Adrenal gland (tissue), 12 donors: ENCODE data around the gene AP2A1. TPM values are rescaled to one million over a fixed set of nuclear protein-coding genes. Genes with fewer than 3 reads are reported as not detected.
A peak's percentile ranks its signal among the peaks of the same experiment; 100 is the strongest.

Experiments
- DNase-seq, 7 donors: peaks; one replicate each; pipeline ENCODE4 v3.0.0-alpha.2; 2019 to 2020
- H3K27ac ChIP-seq, 5 donors: fragments of 200-600 bp; sonication (generic) in 4 of 5; 1 replicate in 3 of 5; 2 replicates in 2 of 5; pipeline versions ENCODE4 v1.5.1 to v1.8.0; 2016 to 2020; ENCODE audit warnings: mild to moderate bottlenecking in 1 of 5
- H3K27me3 ChIP-seq: fragments of 200-600 bp; 2 replicates; pipeline ENCODE4 v1.8.0; 2021
- H3K36me3 ChIP-seq, 2 donors: fragments of 200-600 bp; replicated peaks in 1 of 2; 1 replicate in 1 of 2; 2 replicates in 1 of 2; pipeline versions ENCODE4 v1.5.1 to v1.8.0; 2018 to 2022
- H3K4me1 ChIP-seq, 2 donors: fragments of 200-600 bp; replicated peaks in 1 of 2; 1 replicate in 1 of 2; 2 replicates in 1 of 2; pipeline versions ENCODE4 v1.5.1 to v1.8.0; 2018 to 2021
- H3K4me3 ChIP-seq, 4 donors: fragments of 200-600 bp; sonication (generic) in 3 of 4; one replicate each; pipeline ENCODE4 v1.5.1; 2016 to 2018
- H3K9me3 ChIP-seq, 3 donors: fragments of 200-600 bp; sonication (generic) in 1 of 3; replicated peaks in 1 of 3; 1 replicate in 2 of 3; 2 replicates in 1 of 3; pipeline versions ENCODE4 v1.5.1 to v1.8.0; 2016 to 2021
- POLR2A ChIP-seq, 2 donors: fragments of 450-650 bp; IDR thresholded peaks; one replicate each; pipeline ENCODE4 v1.6.1; 2017; ENCODE audit warnings: antibody characterized with exemption in 2 of 2, mild to moderate bottlenecking in 2 of 2, moderate library complexity in 1 of 2
- WGBS, 4 donors: extraction: QIAGEN DNeasy Blood & Tissue Kit in 2 of 4; methylation state at CpG; one replicate each; pipeline versions ENCODE4 v1.1.5 to v1.1.7; 2013 to 2017; 5-methylcytosine and 5-hydroxymethylcytosine counted together
- intact Hi-C, 2 donors: fragments of 100-400 bp; cut with DNase I; formaldehyde crosslinking; loops; one replicate each; pipeline versions ENCODE4 v1.14.1 to v1.15.0; 2022 to 2023
- polyA plus RNA-seq, 3 donors: library from polyadenylated mRNA; stranded (reverse); fragments of 200-250 nt in 2 of 3; fragments of 350-450 nt in 1 of 3; fragmentation: Illumina TruSeq in 1 of 3; extraction: RNeasy Lipid Tissue Mini Kit (QIAGEN cat#74804) in 1 of 3; gene quantifications; one replicate each; pipeline ENCODE4 v1.2.3, GENCODE V29; 2013 to 2014
- total RNA-seq, 9 donors: library from RNA; depleted of rRNA in 4 of 9; stranded (reverse); fragments of >200 nt in 4 of 9; fragments of 120-200 nt in 1 of 9; fragmentation: NEBNext Ultra II Directional in 1 of 9; extraction: Animal tissue kit (Norgen Biotek cat#: 25700) in 1 of 9; gene quantifications; one replicate each; pipeline versions ENCODE4 v1.1.0 to v1.2.4, GENCODE V29; 2013 to 2023
- TF ChIP-seq, protein P1 (sequence below), 6 experiments: fragments of 450-650 bp in 4 of 6; fragments of 200-600 bp in 2 of 6; sonication (generic) in 1 of 6; IDR thresholded peaks; 1 replicate in 5 of 6; 2 replicates in 1 of 6; pipeline versions ENCODE4 v1.5.1 to v1.8.0; 2016 to 2021; ENCODE audit warnings: antibody characterized with exemption in 6 of 6, mild to moderate bottlenecking in 2 of 6, moderate library complexity in 1 of 6
- donor health status: healthy with polysubstance abuse.
- donor health status: Bipolar disorder and iron deficiency.
- donor health status: DM: yes; HTN: yes; CAD: no.
- donor health status: DM: no; HTN: no; CAD: no.
- donor health status: DM: no; HTN: no; CAD: no.
- donor health status: DM: yes; HTN: yes; CAD: no.

The AP2A1 gene
- total and polyA plus RNA-seq, 12 donors = 59.8 to 455 (median 239) TPM

DNA sequence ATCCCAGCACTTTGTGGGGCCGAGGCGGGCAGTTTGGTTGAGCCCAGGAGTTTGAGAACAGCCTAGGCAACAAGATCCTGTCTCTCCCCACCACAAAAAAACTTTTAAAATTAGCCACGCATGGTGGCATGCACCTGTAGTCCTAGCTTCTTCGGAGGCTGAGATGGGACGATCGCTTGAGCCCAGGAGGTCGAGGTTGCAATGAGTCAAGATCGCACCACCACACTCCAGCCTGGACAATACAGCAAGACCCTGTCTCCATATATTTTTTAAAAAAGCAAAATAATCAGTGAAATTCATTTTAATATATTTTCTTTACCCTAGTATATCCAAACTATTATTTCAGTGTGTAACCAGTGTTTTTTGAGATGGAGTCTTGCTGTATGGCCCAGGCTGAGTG, 8.2 kb downstream of the AP2A1 start:
- 84 to 95% (median 91%) methylated on average over 8 of the region's 8 CpGs for WGBS, 4 donors
- no peaks in the 10 kb centered on the region for H3K27me3 ChIP-seq
- no peak overlapping the region for H3K27ac ChIP-seq
- peaks cover 0 to 5% of the 10 kb centered on the region in 2 donors for H3K4me1 ChIP-seq
- intact Hi-C loops = no loop called here
- no peaks in the 10 kb centered on the region for H3K9me3 ChIP-seq
- H3K36me3 ChIP-seq = no peaks in the 10 kb centered on the region
- H3K4me3 ChIP-seq = no peak overlapping the region
- no peak for DNase-seq
- TF ChIP-seq POLR2A (IDR thresholded peaks at IDR 0.05) = no peak
- TF ChIP-seq, protein P1, sequence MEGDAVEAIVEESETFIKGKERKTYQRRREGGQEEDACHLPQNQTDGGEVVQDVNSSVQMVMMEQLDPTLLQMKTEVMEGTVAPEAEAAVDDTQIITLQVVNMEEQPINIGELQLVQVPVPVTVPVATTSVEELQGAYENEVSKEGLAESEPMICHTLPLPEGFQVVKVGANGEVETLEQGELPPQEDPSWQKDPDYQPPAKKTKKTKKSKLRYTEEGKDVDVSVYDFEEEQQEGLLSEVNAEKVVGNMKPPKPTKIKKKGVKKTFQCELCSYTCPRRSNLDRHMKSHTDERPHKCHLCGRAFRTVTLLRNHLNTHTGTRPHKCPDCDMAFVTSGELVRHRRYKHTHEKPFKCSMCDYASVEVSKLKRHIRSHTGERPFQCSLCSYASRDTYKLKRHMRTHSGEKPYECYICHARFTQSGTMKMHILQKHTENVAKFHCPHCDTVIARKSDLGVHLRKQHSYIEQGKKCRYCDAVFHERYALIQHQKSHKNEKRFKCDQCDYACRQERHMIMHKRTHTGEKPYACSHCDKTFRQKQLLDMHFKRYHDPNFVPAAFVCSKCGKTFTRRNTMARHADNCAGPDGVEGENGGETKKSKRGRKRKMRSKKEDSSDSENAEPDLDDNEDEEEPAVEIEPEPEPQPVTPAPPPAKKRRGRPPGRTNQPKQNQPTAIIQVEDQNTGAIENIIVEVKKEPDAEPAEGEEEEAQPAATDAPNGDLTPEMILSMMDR (IDR thresholded peaks at IDR 0.05) = no peak

DNA sequence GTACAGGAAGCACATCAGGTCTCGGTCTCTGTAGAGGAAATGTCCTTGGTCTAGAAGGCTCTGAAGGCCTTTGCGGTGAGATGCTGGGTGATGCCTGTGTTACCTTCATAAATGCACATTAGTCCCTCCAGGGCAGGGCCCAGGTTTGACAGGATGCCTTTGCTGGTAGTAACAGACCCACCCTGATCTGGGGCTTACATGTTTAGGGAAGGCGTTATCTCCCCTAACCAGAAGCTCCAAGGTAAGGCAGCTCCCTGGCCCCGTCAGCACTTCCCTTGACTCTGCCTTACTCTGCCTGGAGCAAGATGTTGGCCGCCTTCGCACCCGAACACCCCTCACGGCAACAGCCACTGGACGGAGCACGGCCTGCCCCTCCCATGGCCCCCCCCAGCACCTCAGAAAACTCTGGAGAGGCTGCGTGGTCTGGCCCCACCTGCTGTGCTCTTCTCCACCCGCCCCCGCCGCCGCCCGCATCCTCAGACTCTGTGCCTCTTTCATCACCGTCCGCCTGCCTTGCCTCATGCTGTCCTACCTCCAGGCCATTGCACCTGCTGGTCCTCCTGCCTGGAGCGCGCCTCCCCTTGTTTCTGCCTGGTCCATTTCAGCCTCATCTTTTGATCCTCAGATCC, 9.1 kb downstream of the AP2A1 start:
- intact Hi-C loops = no loop called here
- Histone ChIP-seq H3K9me3 (no peaks in the 10 kb centered on the region), H3K4me1 (no peaks in the 10 kb centered on the region), H3K27ac (no peak overlapping the region), H3K36me3 (no peaks in the 10 kb centered on the region), H3K27me3 (no peaks in the 10 kb centered on the region), H3K4me3 (no peak overlapping the region)
- DNase-seq = no peak
- 89 to 93% (median 91%) methylated on average over 16 to 20 of the region's 20 CpGs for WGBS, 4 donors
- TF ChIP-seq POLR2A (IDR thresholded peaks at IDR 0.05) = no peak
- TF ChIP-seq, protein P1 (IDR thresholded peaks at IDR 0.05) = no peak

DNA sequence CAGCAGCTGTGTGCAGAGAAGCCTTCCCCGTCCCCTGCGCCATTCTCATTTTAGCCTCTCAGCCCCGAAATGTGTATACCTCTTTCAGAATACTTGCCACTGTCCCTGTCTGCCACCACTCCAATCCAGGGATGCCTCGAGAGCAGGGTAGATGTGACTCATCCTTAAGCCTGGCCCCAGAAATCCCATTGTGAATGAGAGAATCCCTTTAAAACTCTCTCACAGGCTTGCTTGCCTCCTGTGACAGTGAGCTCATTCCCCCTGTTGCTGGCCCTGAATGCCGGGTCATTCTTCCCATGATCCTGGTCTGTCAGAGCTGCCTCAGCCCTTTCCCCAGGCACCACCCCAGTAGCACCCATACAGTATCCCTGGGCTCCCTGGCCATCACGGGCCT, 9.6 kb downstream of the AP2A1 start:
- intact Hi-C loops = no loop called here
- Histone ChIP-seq H3K4me3 (no peak overlapping the region), H3K36me3 (no peaks in the 10 kb centered on the region), H3K27ac (no peak overlapping the region), H3K4me1 (no peaks in the 10 kb centered on the region), H3K27me3 (no peaks in the 10 kb centered on the region), H3K9me3 (no peaks in the 10 kb centered on the region)
- TF ChIP-seq, protein P1 (IDR thresholded peaks at IDR 0.05) = no peak
- TF ChIP-seq POLR2A (IDR thresholded peaks at IDR 0.05) = no peak
- 81 to 89% (median 84%) methylated on average over 6 of the region's 6 CpGs for WGBS, 4 donors
- no peak for DNase-seq

DNA sequence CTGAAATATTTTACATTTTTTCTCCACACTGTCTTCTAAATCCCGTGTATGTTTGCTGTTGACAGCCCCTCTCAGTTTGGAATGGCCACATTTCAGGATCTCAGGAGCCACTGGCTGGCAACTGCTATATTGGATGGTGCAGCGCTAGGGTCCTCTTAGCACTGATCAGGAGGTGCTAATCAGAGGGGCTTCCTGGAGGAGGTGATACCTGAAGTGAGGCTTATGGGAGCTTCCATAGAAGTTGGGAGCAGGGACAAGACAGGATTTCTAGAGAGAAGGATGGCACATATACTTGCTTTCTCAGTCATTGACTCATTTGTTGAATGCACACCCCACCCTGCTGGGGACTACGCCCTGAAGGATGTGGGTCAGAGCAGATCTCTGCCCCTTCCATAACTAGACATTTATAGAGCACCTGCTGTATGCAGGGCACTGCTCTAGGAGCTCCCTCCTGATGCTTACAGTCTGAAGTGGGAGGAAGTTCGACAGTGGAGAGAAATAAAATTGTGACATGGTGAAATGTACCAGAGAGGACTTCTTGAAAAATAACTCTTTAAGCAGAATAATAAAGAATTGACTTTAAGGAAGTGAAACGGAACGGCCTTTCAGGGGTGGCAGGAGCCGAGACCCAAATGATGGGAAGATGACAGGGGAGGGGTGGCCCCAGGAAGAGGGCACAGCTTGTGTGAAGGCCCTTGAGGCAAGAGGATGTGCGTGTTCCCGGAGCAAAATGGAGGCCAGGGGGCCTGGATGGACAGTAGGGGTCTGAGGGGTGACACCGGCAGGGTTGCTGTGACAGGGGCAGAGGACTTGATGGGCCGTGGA, 13.1 kb downstream of the AP2A1 start:
- intact Hi-C loops = no loop called here
- no peaks in the 10 kb centered on the region for H3K4me1 ChIP-seq
- no peaks in the 10 kb centered on the region for H3K9me3 ChIP-seq
- H3K36me3 ChIP-seq = peaks cover 0 to 21% of the 10 kb centered on the region in 2 donors
- TF ChIP-seq POLR2A (IDR thresholded peaks at IDR 0.05) = no peak
- TF ChIP-seq, protein P1 (IDR thresholded peaks at IDR 0.05) = no peak
- DNase-seq = no peak
- H3K27me3 ChIP-seq = no peaks in the 10 kb centered on the region
- 83 to 86% (median 84%) methylated on average over 11 of the region's 11 CpGs for WGBS, 4 donors
- H3K27ac ChIP-seq = peak overlapping the region in 1 of 5 donors; percentile 44
- no peak overlapping the region for H3K4me3 ChIP-seq
